ENCODE measurements around the gene AHI1. TPM values are rescaled to one million over a fixed set of nuclear protein-coding genes. Genes with fewer than 3 reads are reported as not detected.

Gene AHI1
- total RNA-seq, 1 experiment from 2014 or later = 8.9 TPM

DNA sequence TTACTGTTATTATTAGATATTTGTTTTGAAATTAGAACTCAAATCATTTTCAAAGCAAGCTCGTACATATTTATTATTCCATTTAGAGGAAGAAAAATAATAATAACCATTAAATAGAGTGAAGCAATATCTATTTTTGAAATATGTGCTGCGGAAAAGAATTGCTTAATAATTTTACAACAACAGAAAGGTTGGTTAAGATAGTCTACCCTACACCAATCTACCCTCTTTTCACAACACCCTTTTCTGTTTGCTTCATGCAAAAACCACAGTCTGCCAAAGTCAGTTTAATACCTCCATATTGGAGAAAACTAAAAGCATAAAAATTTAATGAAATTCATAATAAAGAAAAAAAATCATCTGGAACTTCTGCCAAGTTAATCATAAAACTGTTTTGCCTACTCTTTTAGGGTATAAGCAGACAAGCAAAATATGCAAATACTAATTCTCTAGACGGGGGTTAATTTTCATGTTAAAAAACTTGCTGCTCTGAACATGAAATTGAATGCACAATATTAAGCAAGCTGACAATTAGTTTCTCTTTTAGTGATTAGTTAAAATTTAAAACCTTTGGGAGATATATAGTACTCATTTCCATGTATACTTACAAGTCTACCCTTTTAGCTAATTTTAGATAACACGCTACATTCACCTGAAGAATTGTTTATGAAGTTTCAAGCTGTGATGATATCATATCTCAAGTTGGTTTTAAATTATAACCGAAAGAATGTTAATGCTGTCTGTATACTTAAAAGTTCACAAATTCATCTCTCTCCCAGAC lies 100.2 kb downstream of the AHI1 start:
- H3K9me2 ChIP-seq (replicated peaks; ENCODE audit: low read length) = no peaks in the 10 kb centered on the region
- no peaks in the 10 kb centered on the region for H3K27me3 ChIP-seq (ENCODE audit: low read length)
- no peaks in the 10 kb centered on the region; the same call in 1 of the 2 replicates for H3K4me1 ChIP-seq (ENCODE audit: insufficient read depth, low read length)
- DNase-seq = no peak
- TF ChIP-seq EZH2 (IDR thresholded peaks at IDR 0.05; ENCODE audit: low read length, unreplicated experiment) (no peak), CTCF (conservative IDR thresholded peaks at IDR 0.05; ENCODE audit: low read depth, low read length) (no peak), EZH2phosphoT487 (IDR thresholded peaks at IDR 0.05; ENCODE audit: borderline replicate concordance, low read length) (no peak)
- H3K27ac ChIP-seq (ENCODE audit: low read length) = no peak overlapping the region
- CTCF ChIA-PET = no interaction called here
- no peaks in the 10 kb centered on the region for H3F3A ChIP-seq (ENCODE audit: low read length, unreplicated experiment)
- ATAC-seq = no peak
- H3K4me2 ChIP-seq (ENCODE audit: low read length) = no peak overlapping the region
- POLR2A ChIA-PET (ENCODE audit: unreplicated experiment) = no interaction called here
- no peaks in the 10 kb centered on the region; the same call in 1 of the 2 replicates for H3K36me3 ChIP-seq (ENCODE audit: low read depth, low read length)
- no peaks in the 10 kb centered on the region for H3K9me3 ChIP-seq (ENCODE audit: low read length)
- H3K9ac ChIP-seq (ENCODE audit: low read length) = no peak overlapping the region
- H3K4me3 ChIP-seq (ENCODE audit: low read length) = no peak overlapping the region
- H2AFZ ChIP-seq (ENCODE audit: low read length) = no peak overlapping the region
- no peaks in the 10 kb centered on the region for H4K20me1 ChIP-seq (ENCODE audit: low read length)
- intact Hi-C loops (cut with micrococcal nuclease) = no loop called here
- H3K79me2 ChIP-seq (ENCODE audit: low read length) = no peaks in the 10 kb centered on the region
- BruUV-seq (replicated peaks) = no TSS peak

- intact Hi-C loops (cut with micrococcal nuclease) = no loop called here
- no peaks in the 10 kb centered on the region; the same call in 1 of the 2 replicates for H3K36me3 ChIP-seq (ENCODE audit: low read depth, low read length)
- no peak overlapping the region for H3K4me3 ChIP-seq (ENCODE audit: low read length)
- H4K20me1 ChIP-seq (ENCODE audit: low read length) = no peaks in the 10 kb centered on the region
- CTCF ChIA-PET = no interaction called here
- no peak overlapping the region for H3K9ac ChIP-seq (ENCODE audit: low read length)
- no peak overlapping the region for H3K4me2 ChIP-seq (ENCODE audit: low read length)
- no peak for DNase-seq
- ATAC-seq = no peak
- H3K9me3 ChIP-seq (ENCODE audit: low read length) = no peaks in the 10 kb centered on the region
- H3K4me1 ChIP-seq (ENCODE audit: insufficient read depth, low read length) = no peaks in the 10 kb centered on the region
- POLR2A ChIA-PET (ENCODE audit: unreplicated experiment) = no interaction called here
- no TSS peak for BruUV-seq (replicated peaks)
- H2AFZ ChIP-seq (ENCODE audit: low read length) = no peak overlapping the region
- no peaks in the 10 kb centered on the region for H3K79me2 ChIP-seq (ENCODE audit: low read length)
- TF ChIP-seq EZH2 (IDR thresholded peaks at IDR 0.05; ENCODE audit: low read length, unreplicated experiment) (no peak), CTCF (conservative IDR thresholded peaks at IDR 0.05; ENCODE audit: low read depth, low read length) (no peak), EZH2phosphoT487 (IDR thresholded peaks at IDR 0.05; ENCODE audit: borderline replicate concordance, low read length) (no peak)
- H3K27me3 ChIP-seq (ENCODE audit: low read length) = no peaks in the 10 kb centered on the region
- no peak overlapping the region for H3K27ac ChIP-seq (ENCODE audit: low read length)
- no peaks in the 10 kb centered on the region for H3F3A ChIP-seq (ENCODE audit: low read length, unreplicated experiment)
- no peaks in the 10 kb centered on the region for H3K9me2 ChIP-seq (replicated peaks; ENCODE audit: low read length)
Observed at GRCh38 chr6:135395136-135395535, 102.4 kb downstream of the AHI1 start.

DNA sequence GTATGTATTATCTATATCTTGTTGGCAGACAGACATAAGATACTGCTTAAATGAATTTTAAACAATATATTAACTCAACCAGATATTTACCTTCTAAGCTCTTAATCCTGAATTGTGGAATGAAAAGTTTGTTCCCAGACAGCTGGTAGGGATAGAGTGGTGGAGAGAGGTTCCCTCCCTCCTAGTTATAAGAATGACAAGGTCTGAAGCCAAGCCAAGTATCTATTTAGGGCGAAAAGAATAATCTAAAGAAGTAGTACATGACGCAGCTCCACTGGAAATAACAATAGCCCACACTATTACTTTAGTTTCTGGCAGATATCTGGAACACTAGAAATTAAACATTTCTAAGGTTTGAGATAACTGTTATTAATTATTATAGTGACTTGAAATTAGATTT lies 104.3 kb downstream of the AHI1 start:
- Histone ChIP-seq H3K4me1 (ENCODE audit: insufficient read depth, low read length) (no peaks in the 10 kb centered on the region), H4K20me1 (ENCODE audit: low read length) (no peaks in the 10 kb centered on the region), H3K27ac (ENCODE audit: low read length) (no peak overlapping the region), H3K4me2 (ENCODE audit: low read length) (no peak overlapping the region), H3K9ac (ENCODE audit: low read length) (no peak overlapping the region), H3K9me2 (replicated peaks; ENCODE audit: low read length) (no peaks in the 10 kb centered on the region), H2AFZ (ENCODE audit: low read length) (no peak overlapping the region), H3K4me3 (ENCODE audit: low read length) (no peak overlapping the region), H3K9me3 (ENCODE audit: low read length) (no peaks in the 10 kb centered on the region), H3F3A (ENCODE audit: low read length, unreplicated experiment) (no peaks in the 10 kb centered on the region), H3K27me3 (ENCODE audit: low read length) (no peaks in the 10 kb centered on the region), H3K79me2 (ENCODE audit: low read length) (no peaks in the 10 kb centered on the region), H3K36me3 (ENCODE audit: low read depth, low read length) (no peaks in the 10 kb centered on the region; the same call in 1 of the 2 replicates)
- ChIA-PET POLR2A (ENCODE audit: unreplicated experiment) (no interaction called here), CTCF (no interaction called here)
- TF ChIP-seq EZH2 (IDR thresholded peaks at IDR 0.05; ENCODE audit: low read length, unreplicated experiment) = no peak
- TF ChIP-seq EZH2phosphoT487 (IDR thresholded peaks at IDR 0.05; ENCODE audit: borderline replicate concordance, low read length) = no peak
- no peak for TF ChIP-seq CTCF (conservative IDR thresholded peaks at IDR 0.05; ENCODE audit: low read depth, low read length)
- DNase-seq (no peak), ATAC-seq (no peak)
- no TSS peak for BruUV-seq (replicated peaks)
- intact Hi-C loops (cut with micrococcal nuclease) = no loop called here

All from PC-3 (cell line).